Stimulated activated CD8-positive, alpha-beta memory T cell treated with anti-CD3 and anti-CD28 coated beads, Interleukin-12 subunit alpha, Interleukin-12 subunit beta, amount 100 ng/mL, for 1 hour (primary cell): ENCODE measurements around the gene SFSWAP.
"Not testable (repeated sequence)": the region's sequence is repeated elsewhere in the genome, so short reads cannot be mapped to it uniquely, and the experiment has no call there.

Experiments used
- DNase-seq: peaks from one replicate; pipeline ENCODE4 v3.0.0-alpha.2; 2020; ENCODE audit warnings: low read depth

SFSWAP gene

GRCh38 chr12:131789638-131790037 is 78.7 kb downstream of the SFSWAP start:
- no peak for DNase-seq

- no peak for DNase-seq
Observed at GRCh38 chr12:131793243-131794022, 82.5 kb downstream of the SFSWAP start.

- no peak for DNase-seq
Observed at GRCh38 chr12:131794061-131794460, 83.2 kb downstream of the SFSWAP start.

- DNase-seq, result no peak
Observed at GRCh38 chr12:131794573-131794972, 83.7 kb downstream of the SFSWAP start.

GRCh38 chr12:131795064-131795463 is 84.2 kb downstream of the SFSWAP start:
- DNase-seq, result no peak

DNA sequence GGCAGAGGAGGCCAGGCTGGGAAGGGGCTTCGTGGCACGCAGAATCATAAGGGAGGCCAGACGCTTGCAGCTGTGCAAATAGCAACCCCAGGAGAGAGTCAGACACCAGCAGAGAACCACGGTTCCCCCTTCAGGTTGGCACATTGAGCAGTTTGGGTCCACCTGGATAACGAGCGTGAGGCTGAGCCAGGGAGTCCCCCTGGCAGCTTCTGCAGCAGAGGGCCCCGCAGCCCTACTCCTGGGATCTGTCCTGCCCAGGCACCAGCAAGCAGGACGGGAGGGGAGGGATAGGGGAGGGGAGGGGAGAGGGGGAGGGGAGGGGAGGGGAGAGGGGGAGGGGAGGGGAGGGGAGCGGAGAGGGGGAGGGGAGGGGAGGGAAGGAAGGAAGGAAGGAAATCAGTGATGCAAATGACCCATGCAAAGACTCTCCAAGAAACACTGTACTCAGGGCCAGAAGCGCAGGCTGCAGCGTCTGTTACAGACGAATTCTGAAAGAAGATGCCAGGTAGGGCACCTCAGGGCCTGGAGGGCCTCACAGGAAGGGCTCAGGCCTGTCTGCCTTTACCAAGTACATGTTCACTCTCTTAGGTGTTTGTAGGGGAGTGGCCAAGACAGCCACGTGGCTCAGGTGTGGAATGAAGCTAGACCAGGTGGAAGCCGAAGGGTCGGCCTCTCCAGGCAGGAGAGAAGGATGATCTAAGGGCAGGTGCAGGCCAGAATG is 85.0 kb downstream of the SFSWAP start:
- no peak for DNase-seq

DNA sequence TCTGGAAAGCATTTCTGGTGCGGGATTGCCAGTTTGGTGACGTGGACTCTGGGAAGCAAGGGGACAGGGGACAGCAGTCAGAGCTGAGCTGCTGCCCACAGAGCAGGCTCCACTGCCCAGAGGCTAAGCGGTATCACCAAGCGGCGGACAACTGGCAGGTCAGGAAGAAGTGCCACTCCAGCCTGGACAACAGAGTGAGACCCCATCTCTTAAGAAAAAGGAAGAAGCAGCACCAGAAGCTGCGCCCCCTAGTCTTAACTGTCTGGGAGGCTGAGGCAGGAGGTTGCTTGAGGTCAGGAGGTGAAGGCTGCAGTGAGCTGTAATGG is 85.5 kb downstream of the SFSWAP start:
- no peak for DNase-seq

- DNase-seq, result no peak
Observed at GRCh38 chr12:131796754-131797587, 86.1 kb downstream of the SFSWAP start.

GRCh38 chr12:131797588-131797934 is 86.7 kb downstream of the SFSWAP start:
- DNase-seq, result no peak

GRCh38 chr12:131799195-131799594 is 88.3 kb downstream of the SFSWAP start:
- DNase-seq, result no peak

GRCh38 chr12:131799828-131800593 is 89.1 kb downstream of the SFSWAP start:
- DNase-seq, result no peak

DNA sequence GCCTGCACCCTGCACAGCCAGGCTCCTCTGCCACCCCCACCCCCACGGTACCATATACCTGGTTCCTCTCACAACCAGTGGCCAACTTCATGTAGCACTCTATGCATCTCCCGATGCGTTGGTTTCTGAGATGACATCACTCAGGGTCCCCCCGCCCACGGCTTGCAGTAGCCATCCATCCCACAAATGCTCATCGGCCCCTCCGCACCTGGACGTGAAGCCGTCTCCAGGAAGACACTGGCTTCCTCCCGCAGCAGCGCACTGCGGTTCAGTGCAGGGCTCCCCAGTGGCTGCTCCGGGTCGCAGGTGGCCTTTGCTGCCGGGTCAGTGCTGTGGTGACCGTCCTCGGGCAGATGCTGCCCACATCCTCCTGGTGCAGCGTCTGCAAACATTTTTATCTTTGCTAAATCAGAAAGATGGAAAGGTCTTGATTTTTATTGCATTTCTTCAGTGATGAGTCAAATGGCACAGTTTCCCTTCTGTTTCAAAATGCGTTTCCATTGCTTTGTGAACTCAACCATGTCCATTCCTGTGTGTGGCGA is 89.8 kb downstream of the SFSWAP start:
- DNase-seq, result no peak

DNA sequence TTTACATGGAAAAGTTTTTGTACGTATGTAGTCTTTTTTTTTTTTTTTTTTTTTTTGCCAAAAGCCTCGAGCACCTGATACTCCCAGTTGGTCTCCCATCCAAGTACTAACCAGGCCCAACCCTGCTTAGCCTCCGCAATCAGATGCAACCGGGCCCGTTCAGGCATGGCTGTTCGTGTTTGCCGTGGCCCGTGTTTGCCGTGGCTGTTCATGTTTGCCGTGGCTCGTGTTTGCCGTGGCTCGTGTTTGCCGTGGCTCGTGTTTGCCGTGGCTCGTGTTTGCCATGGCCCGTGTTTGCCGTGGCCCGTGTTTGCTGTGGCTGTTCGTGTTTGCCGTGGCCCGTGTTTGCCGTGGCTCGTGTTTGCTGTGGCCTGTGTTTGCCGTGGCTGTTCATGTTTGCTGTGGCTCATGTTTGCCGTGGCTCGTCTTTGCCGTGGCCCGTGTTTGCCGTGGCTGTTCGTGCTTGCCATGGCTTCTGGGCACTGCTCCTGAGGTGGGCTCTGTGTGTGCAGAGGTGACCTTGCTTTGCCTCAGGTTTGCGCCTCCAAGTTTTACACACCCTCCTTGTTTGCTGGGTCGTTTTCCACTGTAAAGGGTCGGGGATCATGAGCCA is 90.5 kb downstream of the SFSWAP start:
- no peak for DNase-seq

GRCh38 chr12:131803961-131804521 is 93.2 kb downstream of the SFSWAP start:
- DNase-seq, result no peak

GRCh38 chr12:131805421-131805820 is 94.5 kb downstream of the SFSWAP start:
- DNase-seq, result no peak

- DNase-seq, result no peak
Observed at GRCh38 chr12:131806674-131807073, 95.8 kb downstream of the SFSWAP start.

DNA sequence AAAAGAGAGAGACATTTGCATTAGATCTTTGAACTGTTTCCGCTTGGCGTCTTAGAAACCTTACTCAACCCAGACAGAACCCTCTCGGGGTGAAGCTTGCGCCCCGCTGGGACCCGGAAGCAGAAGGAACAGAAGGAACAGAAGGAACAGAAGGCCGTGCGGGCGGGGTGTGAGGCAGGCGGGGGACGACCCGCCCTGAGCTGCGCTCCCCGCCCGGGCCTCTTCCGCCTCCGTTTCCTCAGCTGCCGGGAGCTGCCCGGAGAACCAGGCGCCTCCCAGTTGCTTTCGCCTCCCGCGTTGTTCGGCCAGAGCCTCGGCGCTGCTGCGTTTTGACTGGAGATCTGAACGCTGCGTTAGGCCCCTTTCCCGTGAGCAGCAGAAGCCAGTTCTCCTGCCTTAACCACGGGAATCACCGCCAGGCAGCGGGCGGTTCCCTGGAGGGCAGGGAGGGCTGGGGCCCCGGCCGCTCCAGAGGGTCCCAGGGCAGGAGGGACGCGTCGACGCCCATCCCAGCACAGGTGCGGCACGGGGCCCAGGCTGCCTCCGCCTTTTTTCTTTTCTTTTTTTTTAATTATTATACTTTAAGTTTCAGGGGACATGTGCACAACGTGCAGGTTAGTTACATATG is 98.0 kb downstream of the SFSWAP start:
- DNase-seq, result no peak

- DNase-seq, result not testable (repeated sequence)
Observed at GRCh38 chr12:131809476-131810254, 98.8 kb downstream of the SFSWAP start.

- DNase-seq, result no peak
Observed at GRCh38 chr12:131810726-131811125, 99.8 kb downstream of the SFSWAP start.

DNA sequence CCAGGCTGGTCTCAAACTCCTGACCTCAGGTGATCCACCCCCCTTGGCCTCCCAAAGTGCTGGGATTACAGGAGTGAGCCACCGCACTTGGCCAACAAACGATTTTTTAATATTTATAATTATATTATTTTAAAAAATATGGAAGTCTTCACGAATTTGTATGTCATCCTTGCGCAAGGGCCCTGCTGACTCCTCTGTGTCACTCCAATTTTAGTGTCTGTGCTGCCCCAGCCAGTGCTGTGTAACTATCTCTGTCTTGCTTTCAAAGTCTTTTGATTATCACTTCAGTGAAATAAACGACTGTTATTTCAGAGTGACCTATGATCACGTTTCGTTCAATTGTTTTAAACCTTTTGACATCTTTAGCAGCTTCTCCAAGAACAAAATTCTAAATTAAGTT is 104.2 kb downstream of the SFSWAP start:
- no peak for DNase-seq
